Measurements from ENCODE around the gene ABHD15. TPM values are rescaled to one million over a fixed set of nuclear protein-coding genes. Genes with fewer than 3 reads are reported as not detected.

The ABHD15 gene
- total RNA-seq, 1 experiment from 2014 or later, result 8.4 TPM

GRCh38 chr17:29544066-29544465 is 22.8 kb downstream of the ABHD15 start:
- DNase-seq (ENCODE audit: low read depth), result no peak

- no peak for DNase-seq (ENCODE audit: low read depth)
Measured at GRCh38 chr17:29533976-29534375, 32.9 kb downstream of the ABHD15 start.

GRCh38 chr17:29526322-29526721 is 40.5 kb downstream of the ABHD15 start:
- DNase-seq (ENCODE audit: low read depth), result peak; percentile 1

GRCh38 chr17:29524692-29525091 is 42.1 kb downstream of the ABHD15 start:
- peak; percentile 12 for DNase-seq (ENCODE audit: low read depth)

GRCh38 chr17:29518359-29518758 is 48.5 kb downstream of the ABHD15 start:
- no peak for DNase-seq (ENCODE audit: low read depth)

GRCh38 chr17:29514792-29515191 is 52.0 kb downstream of the ABHD15 start:
- no peak for DNase-seq (ENCODE audit: low read depth)

- no peak for DNase-seq (ENCODE audit: low read depth)
Measured at GRCh38 chr17:29510953-29511352, 55.9 kb downstream of the ABHD15 start.

Other genes starting within 250 kb of the ABHD15 start
- gene TAOK1, start 176.7 kb downstream of the ABHD15 start, total RNA-seq (2014; rRNA removed), result 37.9 and 42.5 TPM in 2 replicates
- gene TP53I13, start 1.7 kb upstream of the ABHD15 start, total RNA-seq (2014; rRNA removed), result 61.2 and 67.8 TPM in 2 replicates
- gene GIT1, start 22.6 kb upstream of the ABHD15 start, total RNA-seq (2014; rRNA removed), result 32.5 and 36.0 TPM in 2 replicates
- gene ANKRD13B, start 26.1 kb upstream of the ABHD15 start, total RNA-seq (2014; rRNA removed), result 7.8 and 16.2 TPM in 2 replicates
- gene CORO6, start 55.9 kb upstream of the ABHD15 start, total RNA-seq (2014; rRNA removed), result 22.1 and 41.6 TPM in 2 replicates

Measured in LHCN-M2 (cell line).